ENCODE data around the gene GPNMB. TPM values are rescaled to one million over a fixed set of nuclear protein-coding genes. Genes with fewer than 3 reads are reported as not detected.

GPNMB gene
- total RNA-seq, 4 donors from 2014 or later = 46.1 to 94.9 (median 60.7) TPM

- TF ChIP-seq POLR2AphosphoS5 (IDR thresholded peaks at IDR 0.05) (no peak), POLR2A (IDR thresholded peaks at IDR 0.05; ENCODE audit: low read depth) (no peak), EP300 (IDR thresholded peaks at IDR 0.05) (no peak), CTCF (IDR thresholded peaks at IDR 0.05) (no peak)
- Histone ChIP-seq H3K27ac (replicated peaks in 1 of 4) (no peak overlapping the region), H3K4me1 (no peaks in the 10 kb centered on the region), H3K27me3 (peaks cover 0 to 21% (median 0%) of the 10 kb centered on the region in 4 donors), H3K4me3 (no peak overlapping the region), H3K9me3 (no peaks in the 10 kb centered on the region), H3K36me3 (no peaks in the 10 kb centered on the region)
- intact Hi-C loops (cut with DNase I) = loop anchor here (10.0 kb wide), 1 partner anchor 108 kb away; the partner anchor contains the start of gene NUP42
- WGBS = 92% methylated on average over 4 of the region's 4 CpGs
- no peak for DNase-seq (ENCODE audit: extremely low spot score)
Measured at GRCh38 chr7:23292623-23293022, 46.0 kb downstream of the GPNMB start.

- 92% methylated on average over 12 of the region's 12 CpGs for WGBS
- H3K36me3 ChIP-seq = no peaks in the 10 kb centered on the region
- no peak overlapping the region for H3K4me3 ChIP-seq
- no peak for DNase-seq (ENCODE audit: extremely low spot score)
- H3K4me1 ChIP-seq = peaks cover 4 to 9% (median 8%) of the 10 kb centered on the region in 4 donors
- no peaks in the 10 kb centered on the region for H3K9me3 ChIP-seq
- TF ChIP-seq CTCF (IDR thresholded peaks at IDR 0.05) (no peak), POLR2A (IDR thresholded peaks at IDR 0.05; ENCODE audit: low read depth) (no peak), EP300 (IDR thresholded peaks at IDR 0.05) (no peak), POLR2AphosphoS5 (IDR thresholded peaks at IDR 0.05) (no peak)
- intact Hi-C loops (cut with DNase I) = loop anchor here (10.0 kb wide), 1 partner anchor 109 kb away; the partner anchor contains the start of gene NUP42
- no peak overlapping the region for H3K27ac ChIP-seq (replicated peaks in 1 of 4)
- H3K27me3 ChIP-seq = peaks cover 0 to 21% (median 0%) of the 10 kb centered on the region in 4 donors
Measured at GRCh38 chr7:23293500-23294073, 47.0 kb downstream of the GPNMB start.

GRCh38 chr7:23294549-23295400 lies 48.2 kb downstream of the GPNMB start:
- no peaks in the 10 kb centered on the region for H3K36me3 ChIP-seq
- H3K27ac ChIP-seq (replicated peaks in 1 of 4) = no peak overlapping the region
- peaks cover 6 to 14% (median 13%) of the 10 kb centered on the region in 4 donors for H3K4me1 ChIP-seq
- DNase-seq (ENCODE audit: extremely low spot score) = no peak
- 88% methylated on average over 6 of the region's 6 CpGs for WGBS
- intact Hi-C loops (cut with DNase I) = loop anchor here (5.0 to 10.0 kb wide), 2 partner anchors 110 to 233 kb away; partner anchors contain the start of gene NUP42
- TF ChIP-seq POLR2AphosphoS5 (IDR thresholded peaks at IDR 0.05) (no peak), CTCF (IDR thresholded peaks at IDR 0.05) (no peak), POLR2A (IDR thresholded peaks at IDR 0.05; ENCODE audit: low read depth) (no peak), EP300 (IDR thresholded peaks at IDR 0.05) (no peak)
- no peak overlapping the region for H3K4me3 ChIP-seq
- peaks cover 0 to 21% (median 0%) of the 10 kb centered on the region in 4 donors for H3K27me3 ChIP-seq
- no peaks in the 10 kb centered on the region for H3K9me3 ChIP-seq

GRCh38 chr7:23295401-23295697 lies 48.8 kb downstream of the GPNMB start:
- intact Hi-C loops (cut with DNase I) = loop anchor here (5.0 to 10.0 kb wide), 2 partner anchors 111 to 232 kb away; partner anchors contain the start of gene NUP42
- Histone ChIP-seq H3K36me3 (no peaks in the 10 kb centered on the region), H3K27ac (replicated peaks in 1 of 4) (no peak overlapping the region), H3K27me3 (peaks cover 0 to 21% (median 0%) of the 10 kb centered on the region in 4 donors), H3K4me3 (no peak overlapping the region), H3K9me3 (no peaks in the 10 kb centered on the region), H3K4me1 (peaks cover 8 to 20% (median 19%) of the 10 kb centered on the region in 4 donors)
- DNase-seq (ENCODE audit: extremely low spot score) = no peak
- TF ChIP-seq POLR2A (IDR thresholded peaks at IDR 0.05; ENCODE audit: low read depth) (no peak), CTCF (IDR thresholded peaks at IDR 0.05) (no peak), POLR2AphosphoS5 (IDR thresholded peaks at IDR 0.05) (no peak), EP300 (IDR thresholded peaks at IDR 0.05) (no peak)

Measured in esophagus muscularis mucosa (tissue), 4 donors.